Keratinocyte (primary cell): Measurements from ENCODE around the gene NSMCE1. TPM values are rescaled to one million over a fixed set of nuclear protein-coding genes. Genes with fewer than 3 reads are reported as not detected.

Experiments used
- DNase-seq: peaks from one replicate; pipeline ENCODE4 v3.0.0-alpha.2; 2011; ENCODE audit warnings: low read depth, missing footprints, low spot score
- FAIRE-seq: peaks from 2 replicates; lab custom pipeline; 2011; peaks lifted over from hg19 to GRCh38; lab: Jason Lieb, UNC
- H2AFZ ChIP-seq: 2 replicates; pipeline ENCODE4 v1.6.0; 2012; ENCODE audit warnings: low read length, control low read depth, inconsistent platforms; ENCODE audit not compliant: control insufficient read depth
- H3K27ac ChIP-seq: 2 replicates; pipeline ENCODE4 v1.5.1; 2011; ENCODE audit warnings: low read length; ENCODE audit not compliant: control insufficient read depth, insufficient read depth
- H3K27me3 ChIP-seq: 3 replicates; pipeline ENCODE4 v1.6.0; 2011; ENCODE audit warnings: low read length; ENCODE audit not compliant: control insufficient read depth, insufficient read depth; ENCODE audit errors: extremely low read depth
- H3K36me3 ChIP-seq, 2 experiments: 2 replicates in 1 of 2; 3 replicates in 1 of 2; pipeline ENCODE4 v1.5.1; 2011; ENCODE audit warnings: low read length in 2 of 2, mild to moderate bottlenecking in 1 of 2; ENCODE audit not compliant: control insufficient read depth in 2 of 2, insufficient read depth in 2 of 2; ENCODE audit errors: extremely low read depth in 1 of 2
- H3K4me1 ChIP-seq: 3 replicates; pipeline ENCODE4 v1.5.1; 2011; ENCODE audit warnings: low read length; ENCODE audit not compliant: control insufficient read depth, insufficient read depth; ENCODE audit errors: extremely low read depth
- H3K4me2 ChIP-seq: 3 replicates; pipeline ENCODE4 v1.6.0; 2011; ENCODE audit warnings: low read depth, low read length; ENCODE audit not compliant: control insufficient read depth, insufficient read depth; ENCODE audit errors: extremely low read depth
- H3K4me3 ChIP-seq, 3 experiments: fragments of 200-600 bp in 1 of 3; sonication (generic) in 1 of 3; 2 replicates in 2 of 3; 3 replicates in 1 of 3; pipeline ENCODE4 v1.5.1; 2011 to 2016; ENCODE audit warnings: low read length in 3 of 3, mild to moderate bottlenecking in 3 of 3, control low read depth in 2 of 3, inconsistent platforms in 1 of 3, low read depth in 1 of 3, mixed read lengths in 1 of 3, mixed run types in 1 of 3, moderate library complexity in 1 of 3; ENCODE audit not compliant: control insufficient read depth in 2 of 3, insufficient read depth in 2 of 3; ENCODE audit errors: extremely low read depth in 1 of 3
- H3K79me2 ChIP-seq: 2 replicates; pipeline ENCODE4 v1.6.0; 2012; ENCODE audit warnings: low read length; ENCODE audit not compliant: control insufficient read depth, insufficient read depth
- H3K9ac ChIP-seq: 3 replicates; pipeline ENCODE4 v1.6.0; 2011; ENCODE audit warnings: low read length; ENCODE audit not compliant: control insufficient read depth, insufficient read depth; ENCODE audit errors: extremely low read depth
- H3K9me1 ChIP-seq: 3 replicates; pipeline ENCODE4 v1.6.0; 2011; ENCODE audit warnings: low read length; ENCODE audit not compliant: control insufficient read depth, insufficient read depth; ENCODE audit errors: extremely low read depth
- H3K9me3 ChIP-seq: 2 replicates; pipeline ENCODE4 v1.5.1; 2012; ENCODE audit warnings: low read depth, low read length; ENCODE audit not compliant: control insufficient read depth
- H4K20me1 ChIP-seq: 3 replicates; pipeline ENCODE4 v1.6.0; 2011; ENCODE audit warnings: low read length; ENCODE audit not compliant: control insufficient read depth, insufficient read depth; ENCODE audit errors: extremely low read depth
- EZH2 ChIP-seq: IDR thresholded peaks from one replicate; pipeline ENCODE4 v1.6.1; 2012; ENCODE audit warnings: inconsistent platforms, mild to moderate bottlenecking, low read length, moderate library complexity
- dilution Hi-C: fragments of 300-500 bp; cut with MboI; formaldehyde crosslinking; loops from one replicate; pipeline ENCODE4 v1.7.0; 2020; ENCODE audit warnings: low sequenced_read_pairs; ENCODE audit not compliant: extremely low pct_ligation_motif_present
- polyA plus RNA-seq, 5 experiments: library from polyadenylated mRNA; depleted of rRNA in 3 of 5; stranded (reverse) in 3 of 5; stranded (forward) in 1 of 5; unstranded in 1 of 5; fragments of >200 nt; gene quantifications; 1 replicate in 1 of 5; 2 replicates in 3 of 5; 3 replicates in 1 of 5; pipeline versions ENCODE4 v1.2.1 to v1.2.3, GENCODE V29; 2011 to 2012; ENCODE audit warnings: missing spikeins in 2 of 5, low read depth in 1 of 5, low replicate concordance in 1 of 5
- TF ChIP-seq, protein P1 (sequence below), 3 experiments: IDR thresholded peaks in 1 of 3; conservative IDR thresholded peaks in 1 of 3; optimal IDR thresholded peaks in 1 of 3; 2 replicates in 2 of 3; 3 replicates in 1 of 3; pipeline versions ENCODE3 to v1.5.1; 2011; ENCODE audit warnings: low read length in 3 of 3, mild to moderate bottlenecking in 3 of 3, moderate library complexity in 2 of 3, control low read depth in 1 of 3, inconsistent platforms in 1 of 3; ENCODE audit not compliant: insufficient read depth in 2 of 3; ENCODE audit errors: extremely low read depth in 1 of 3

The NSMCE1 gene
- polyA plus RNA-seq, 1 donor (not counting 4 experiments of a cell fraction or from before 2014, with no cell fraction given), result 55.9 TPM

DNA sequence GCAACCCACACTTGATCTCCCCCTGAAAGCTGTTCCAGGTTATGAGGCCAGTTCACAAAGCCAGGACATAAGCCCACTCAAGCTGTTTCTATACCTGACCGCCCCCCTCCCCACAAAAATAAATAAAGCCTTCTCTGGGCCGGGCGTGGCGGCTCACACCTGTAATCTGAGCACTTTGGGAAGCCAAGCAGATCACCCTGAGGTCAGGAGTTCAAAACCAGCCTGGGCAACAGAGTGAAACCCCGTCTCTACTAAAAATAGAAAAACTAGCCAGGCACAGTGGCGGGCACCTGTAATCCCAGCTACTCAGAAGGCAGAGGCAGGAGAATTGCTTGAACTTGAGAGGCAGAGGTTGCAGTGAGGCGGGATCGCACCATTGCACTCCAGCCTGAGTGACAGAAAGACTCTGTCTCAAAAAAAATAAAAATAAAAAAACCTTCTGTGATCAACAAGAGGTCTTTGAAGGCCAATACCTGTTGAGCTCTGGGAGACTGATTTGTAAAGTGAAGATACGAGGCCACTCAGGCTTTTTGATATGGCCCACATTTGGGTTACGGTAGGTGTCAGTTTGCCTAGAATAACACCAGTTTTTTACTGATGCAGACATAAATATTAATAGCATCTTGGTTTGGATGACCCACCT is 63.0 kb downstream of the NSMCE1 start:
- Histone ChIP-seq H3K4me2 (no peak overlapping the region), H4K20me1 (no peaks in the 10 kb centered on the region), H3K27me3 (no peaks in the 10 kb centered on the region), H3K9ac (no peak overlapping the region), H3K27ac (no peak overlapping the region), H3K4me1 (peaks cover 12% of the 10 kb centered on the region), H3K9me3 (no peaks in the 10 kb centered on the region), H2AFZ (no peak overlapping the region), H3K9me1 (no peaks in the 10 kb centered on the region), H3K4me3 (no peak overlapping the region), H3K36me3 (peaks cover 0 to 4% of the 10 kb centered on the region in 2 experiments), H3K79me2 (no peaks in the 10 kb centered on the region)
- dilution Hi-C loops, result no loop called here
- FAIRE-seq (no peak), DNase-seq (no peak)
- TF ChIP-seq EZH2, result no peak
- TF ChIP-seq, protein P1, sequence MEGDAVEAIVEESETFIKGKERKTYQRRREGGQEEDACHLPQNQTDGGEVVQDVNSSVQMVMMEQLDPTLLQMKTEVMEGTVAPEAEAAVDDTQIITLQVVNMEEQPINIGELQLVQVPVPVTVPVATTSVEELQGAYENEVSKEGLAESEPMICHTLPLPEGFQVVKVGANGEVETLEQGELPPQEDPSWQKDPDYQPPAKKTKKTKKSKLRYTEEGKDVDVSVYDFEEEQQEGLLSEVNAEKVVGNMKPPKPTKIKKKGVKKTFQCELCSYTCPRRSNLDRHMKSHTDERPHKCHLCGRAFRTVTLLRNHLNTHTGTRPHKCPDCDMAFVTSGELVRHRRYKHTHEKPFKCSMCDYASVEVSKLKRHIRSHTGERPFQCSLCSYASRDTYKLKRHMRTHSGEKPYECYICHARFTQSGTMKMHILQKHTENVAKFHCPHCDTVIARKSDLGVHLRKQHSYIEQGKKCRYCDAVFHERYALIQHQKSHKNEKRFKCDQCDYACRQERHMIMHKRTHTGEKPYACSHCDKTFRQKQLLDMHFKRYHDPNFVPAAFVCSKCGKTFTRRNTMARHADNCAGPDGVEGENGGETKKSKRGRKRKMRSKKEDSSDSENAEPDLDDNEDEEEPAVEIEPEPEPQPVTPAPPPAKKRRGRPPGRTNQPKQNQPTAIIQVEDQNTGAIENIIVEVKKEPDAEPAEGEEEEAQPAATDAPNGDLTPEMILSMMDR (optimal IDR thresholded peaks at IDR 0.05 in 1 of 3, IDR thresholded peaks at IDR 0.05 in 1 of 3, conservative IDR thresholded peaks at IDR 0.05 in 1 of 3; ENCODE audit: extremely low read depth in 1 of 3, insufficient read depth in 2 of 3, low read length in 3 of 3), result no peak

DNA sequence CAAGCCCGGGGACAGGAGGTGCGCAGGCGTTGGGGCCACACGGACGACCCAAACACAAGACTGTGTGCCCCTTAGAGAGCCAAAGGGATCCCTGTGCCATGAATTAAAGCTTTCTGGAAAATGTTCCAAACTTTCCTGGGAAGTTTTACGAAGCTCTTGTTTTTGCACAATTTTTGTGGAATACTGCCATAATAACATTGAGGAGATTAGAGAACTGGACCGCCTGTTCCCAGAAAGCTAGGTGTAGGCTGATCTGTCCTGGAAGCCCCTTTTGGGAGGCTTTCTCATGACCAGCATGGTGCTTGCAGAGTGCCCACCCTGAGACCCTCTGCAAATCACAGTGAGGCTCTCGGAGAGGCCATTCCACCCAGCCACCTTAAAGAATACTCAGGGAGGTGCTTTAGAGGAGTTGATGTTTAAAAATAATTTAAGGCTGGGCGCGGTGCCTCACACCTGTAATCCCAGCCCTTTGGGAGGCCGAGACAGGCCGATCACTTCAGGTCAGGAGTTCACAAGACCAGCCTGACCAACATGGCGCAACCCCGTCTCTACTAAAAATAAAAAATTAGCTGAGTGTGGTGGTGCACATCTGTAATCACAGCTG is 64.2 kb downstream of the NSMCE1 start:
- H3K79me2 ChIP-seq, result no peaks in the 10 kb centered on the region
- peak overlapping the region; percentile 53 to 93 (median 90) for H3K4me3 ChIP-seq
- dilution Hi-C loops, result no loop called here
- TF ChIP-seq, protein P1 (optimal IDR thresholded peaks at IDR 0.05 in 1 of 3, IDR thresholded peaks at IDR 0.05 in 1 of 3, conservative IDR thresholded peaks at IDR 0.05 in 1 of 3; ENCODE audit: extremely low read depth in 1 of 3, insufficient read depth in 2 of 3, low read length in 3 of 3), result no peak
- TF ChIP-seq EZH2, result no peak
- H3K9ac ChIP-seq, result peak overlapping the region; percentile 98
- no peak for FAIRE-seq
- H2AFZ ChIP-seq, result peak overlapping the region; percentile 95
- no peak for DNase-seq
- H3K27ac ChIP-seq, result peak overlapping the region; percentile 75
- H3K27me3 ChIP-seq, result no peaks in the 10 kb centered on the region
- H3K4me1 ChIP-seq, result peaks cover 12% of the 10 kb centered on the region
- no peaks in the 10 kb centered on the region for H3K9me3 ChIP-seq
- no peaks in the 10 kb centered on the region for H3K9me1 ChIP-seq
- no peaks in the 10 kb centered on the region for H3K36me3 ChIP-seq
- no peaks in the 10 kb centered on the region for H4K20me1 ChIP-seq
- peak overlapping the region; percentile 98 for H3K4me2 ChIP-seq
